ENCODE results near the gene BID.

BID gene

GRCh38 chr22:17783773-17784480 lies 9.7 kb upstream of the BID start:
- DNase-seq (ENCODE audit: low read depth): no peak

GRCh38 chr22:17783312-17783711 lies 9.0 kb upstream of the BID start:
- no peak for DNase-seq (ENCODE audit: low read depth)

GRCh38 chr22:17782621-17783020 lies 8.4 kb upstream of the BID start:
- DNase-seq (ENCODE audit: low read depth): no peak

- DNase-seq (ENCODE audit: low read depth): no peak
Observed at GRCh38 chr22:17782158-17782557, 7.9 kb upstream of the BID start.

GRCh38 chr22:17781319-17782031 lies 7.2 kb upstream of the BID start:
- no peak for DNase-seq (ENCODE audit: low read depth)

- DNase-seq (ENCODE audit: low read depth): no peak
Observed at GRCh38 chr22:17780741-17781318, 6.6 kb upstream of the BID start.

- DNase-seq (ENCODE audit: low read depth): no peak
Observed at GRCh38 chr22:17780116-17780740, 6.0 kb upstream of the BID start.

- no peak for DNase-seq (ENCODE audit: low read depth)
Observed at GRCh38 chr22:17779286-17780115, 5.2 kb upstream of the BID start.

- DNase-seq (ENCODE audit: low read depth): no peak
Observed at GRCh38 chr22:17778412-17778976, 4.2 kb upstream of the BID start.

GRCh38 chr22:17777717-17778044 lies 3.4 kb upstream of the BID start:
- DNase-seq (ENCODE audit: low read depth): no peak

- DNase-seq (ENCODE audit: low read depth): no peak
Observed at GRCh38 chr22:17777005-17777716, 2.9 kb upstream of the BID start.

GRCh38 chr22:17775781-17776465 lies 1.7 kb upstream of the BID start:
- no peak for DNase-seq (ENCODE audit: low read depth)

- no peak for DNase-seq (ENCODE audit: low read depth)
Observed at GRCh38 chr22:17774926-17775685, 837 bp upstream of the BID start.

- DNase-seq (ENCODE audit: low read depth): no peak
Observed at GRCh38 chr22:17773606-17774205, 563 bp downstream of the BID start.

GRCh38 chr22:17772958-17773605 lies 1.2 kb downstream of the BID start:
- DNase-seq (ENCODE audit: low read depth): no peak

GRCh38 chr22:17772249-17772957 lies 1.9 kb downstream of the BID start:
- no peak for DNase-seq (ENCODE audit: low read depth)

- DNase-seq (ENCODE audit: low read depth): no peak
Observed at GRCh38 chr22:17770180-17771077, 3.8 kb downstream of the BID start.
